Measurements from ENCODE around the gene SCARB1. TPM values are rescaled to one million over a fixed set of nuclear protein-coding genes. Genes with fewer than 3 reads are reported as not detected.

Gene SCARB1
- total RNA-seq, 1 experiment from 2014 or later: 68.3 TPM

GRCh38 chr12:124856132-124856841, 7.4 kb downstream of the SCARB1 start (continued):
- TF ChIP-seq GABPB1 (CRISPR knock-in tag; IDR thresholded peaks at IDR 0.05) (no peak), CREB1 (CRISPR knock-in tag; IDR thresholded peaks at IDR 0.05) (no peak), HMGA2 (CRISPR knock-in tag; IDR thresholded peaks at IDR 0.05) (no peak), GTF2I (CRISPR knock-in tag; conservative IDR thresholded peaks at IDR 0.05) (no peak), MYBL2 (CRISPR knock-in tag; IDR thresholded peaks at IDR 0.05) (no peak), ZNF671 (CRISPR knock-in tag; IDR thresholded peaks at IDR 0.05) (no peak), KAT7 (CRISPR knock-in tag; IDR thresholded peaks at IDR 0.05; ENCODE audit: borderline replicate concordance) (no peak), SMAD4 (CRISPR knock-in tag; IDR thresholded peaks at IDR 0.05) (no peak), FOXP1 (CRISPR knock-in tag; IDR thresholded peaks at IDR 0.05; ENCODE audit: borderline replicate concordance) (no peak), HMGXB4 (CRISPR knock-in tag; IDR thresholded peaks at IDR 0.05) (no peak), SOX15 (CRISPR knock-in tag; IDR thresholded peaks at IDR 0.05) (no peak), ERG (CRISPR knock-in tag; IDR thresholded peaks at IDR 0.05) (no peak), FOXJ3 (CRISPR knock-in tag; IDR thresholded peaks at IDR 0.05; ENCODE audit: borderline replicate concordance) (no peak), RELA (CRISPR knock-in tag; IDR thresholded peaks at IDR 0.05; ENCODE audit: borderline replicate concordance) (no peak)
- TF ChIP-seq, protein P1, sequence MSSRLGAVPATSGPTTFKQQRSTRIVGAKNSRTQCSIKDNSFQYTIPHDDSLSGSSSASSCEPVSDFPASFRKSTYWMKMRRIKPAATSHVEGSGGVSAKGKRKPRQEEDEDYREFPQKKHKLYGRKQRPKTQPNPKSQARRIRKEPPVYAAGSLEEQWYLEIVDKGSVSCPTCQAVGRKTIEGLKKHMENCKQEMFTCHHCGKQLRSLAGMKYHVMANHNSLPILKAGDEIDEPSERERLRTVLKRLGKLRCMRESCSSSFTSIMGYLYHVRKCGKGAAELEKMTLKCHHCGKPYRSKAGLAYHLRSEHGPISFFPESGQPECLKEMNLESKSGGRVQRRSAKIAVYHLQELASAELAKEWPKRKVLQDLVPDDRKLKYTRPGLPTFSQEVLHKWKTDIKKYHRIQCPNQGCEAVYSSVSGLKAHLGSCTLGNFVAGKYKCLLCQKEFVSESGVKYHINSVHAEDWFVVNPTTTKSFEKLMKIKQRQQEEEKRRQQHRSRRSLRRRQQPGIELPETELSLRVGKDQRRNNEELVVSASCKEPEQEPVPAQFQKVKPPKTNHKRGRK (CRISPR knock-in tag; IDR thresholded peaks at IDR 0.05; ENCODE audit: borderline replicate concordance): no peak
- TF ChIP-seq, protein P2, sequence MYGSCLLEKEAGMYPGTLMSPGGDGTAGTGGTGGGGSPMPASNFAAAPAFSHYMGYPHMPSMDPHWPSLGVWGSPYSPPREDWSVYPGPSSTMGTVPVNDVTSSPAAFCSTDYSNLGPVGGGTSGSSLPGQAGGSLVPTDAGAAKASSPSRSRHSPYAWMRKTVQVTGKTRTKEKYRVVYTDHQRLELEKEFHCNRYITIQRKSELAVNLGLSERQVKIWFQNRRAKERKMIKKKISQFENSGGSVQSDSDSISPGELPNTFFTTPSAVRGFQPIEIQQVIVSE (CRISPR knock-in tag; IDR thresholded peaks at IDR 0.05; ENCODE audit: borderline replicate concordance): no peak

DNA sequence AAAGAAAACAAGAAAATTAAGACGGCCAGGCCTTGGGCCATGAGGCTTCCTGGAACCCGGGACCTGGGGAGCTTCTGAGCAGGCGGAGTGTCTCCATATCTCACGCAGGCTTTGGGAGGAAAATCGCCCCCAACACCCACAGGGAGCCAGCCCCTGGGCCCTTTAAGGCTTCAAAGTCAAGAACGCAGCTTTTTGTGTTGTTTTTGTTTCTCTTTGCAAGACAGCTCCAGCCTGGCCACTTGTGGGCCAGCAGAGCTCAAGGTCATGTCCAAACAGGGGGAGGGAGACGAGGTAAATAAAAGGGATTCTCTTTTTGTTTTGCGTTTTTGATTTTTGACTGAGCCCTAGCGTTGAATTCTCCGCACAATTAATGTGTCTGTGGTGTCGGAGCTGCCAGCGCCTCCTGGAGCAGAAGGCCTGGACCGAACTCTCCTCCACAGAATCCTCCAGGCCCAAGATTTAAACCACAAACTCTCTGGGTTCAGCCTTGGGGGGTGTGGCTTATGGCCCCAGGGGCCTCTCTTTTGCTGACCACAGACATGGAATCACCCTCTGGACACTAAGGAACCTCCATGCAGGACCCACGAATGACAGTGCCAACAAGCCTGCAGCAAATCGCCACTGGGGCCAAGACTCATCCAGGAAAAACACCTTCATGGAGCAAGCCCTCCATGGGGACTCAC, 8.2 kb downstream of the SCARB1 start:
- Mint-ChIP-seq H3K4me1 (peaks cover 23% of the 10 kb centered on the region), H3K9me3 (peaks cover 5% of the 10 kb centered on the region; the same call in 1 of the 2 replicates), H3K27me3 (ENCODE audit: low read depth) (no peaks in the 10 kb centered on the region), H3K4me3 (no peak overlapping the region), H3K36me3 (peaks cover 13% of the 10 kb centered on the region), H3K27ac (peak overlapping the region; percentile 7; the same call in 1 of the 2 replicates)
- ChIA-PET POLR2A (no interaction called here), CTCF (interaction anchor here (1.1 to 1.3 kb wide), 2 partner anchors 52 to 84 kb away, joined by 3 to 4 read pairs; no protein-coding TSS in a partner anchor)
- ATAC-seq: no peak
- TF ChIP-seq, protein P3, sequence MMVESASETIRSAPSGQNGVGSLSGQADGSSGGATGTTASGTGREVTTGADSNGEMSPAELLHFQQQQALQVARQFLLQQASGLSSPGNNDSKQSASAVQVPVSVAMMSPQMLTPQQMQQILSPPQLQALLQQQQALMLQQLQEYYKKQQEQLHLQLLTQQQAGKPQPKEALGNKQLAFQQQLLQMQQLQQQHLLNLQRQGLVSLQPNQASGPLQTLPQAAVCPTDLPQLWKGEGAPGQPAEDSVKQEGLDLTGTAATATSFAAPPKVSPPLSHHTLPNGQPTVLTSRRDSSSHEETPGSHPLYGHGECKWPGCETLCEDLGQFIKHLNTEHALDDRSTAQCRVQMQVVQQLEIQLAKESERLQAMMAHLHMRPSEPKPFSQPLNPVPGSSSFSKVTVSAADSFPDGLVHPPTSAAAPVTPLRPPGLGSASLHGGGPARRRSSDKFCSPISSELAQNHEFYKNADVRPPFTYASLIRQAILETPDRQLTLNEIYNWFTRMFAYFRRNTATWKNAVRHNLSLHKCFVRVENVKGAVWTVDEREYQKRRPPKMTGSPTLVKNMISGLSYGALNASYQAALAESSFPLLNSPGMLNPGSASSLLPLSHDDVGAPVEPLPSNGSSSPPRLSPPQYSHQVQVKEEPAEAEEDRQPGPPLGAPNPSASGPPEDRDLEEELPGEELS (CRISPR knock-in tag; IDR thresholded peaks at IDR 0.05): no peak
- TF ChIP-seq CREM (CRISPR knock-in tag; IDR thresholded peaks at IDR 0.05) (no peak), CBFB (CRISPR knock-in tag; IDR thresholded peaks at IDR 0.05; ENCODE audit: low read depth) (no peak)
- DNase-seq (ENCODE audit: low spot score): no peak

Data from WTC11 (cell line).